A172 (cell line): ENCODE results near the gene KRTAP4-6. TPM values are rescaled to one million over a fixed set of nuclear protein-coding genes. Genes with fewer than 3 reads are reported as not detected.
A peak's percentile ranks its signal among the peaks of the same experiment; 100 is the strongest.
"Not testable (repeated sequence)": the region's sequence is repeated elsewhere in the genome, so short reads cannot be mapped to it uniquely, and the experiment has no call there.

ENCODE experiments used
- DNase-seq: peaks from one replicate; pipeline ENCODE4 v3.0.0-alpha.2; 2015; ENCODE audit warnings: low spot score
- total RNA-seq: library from RNA; depleted of rRNA; stranded (reverse); fragments of >200 nt; shearing (Covaris generic); gene quantifications from 2 replicates; pipeline ENCODE4 v1.2.3, GENCODE V29; 2014; rRNA removed

The KRTAP4-6 gene
- total RNA-seq = not detected in 2 replicates

DNA sequence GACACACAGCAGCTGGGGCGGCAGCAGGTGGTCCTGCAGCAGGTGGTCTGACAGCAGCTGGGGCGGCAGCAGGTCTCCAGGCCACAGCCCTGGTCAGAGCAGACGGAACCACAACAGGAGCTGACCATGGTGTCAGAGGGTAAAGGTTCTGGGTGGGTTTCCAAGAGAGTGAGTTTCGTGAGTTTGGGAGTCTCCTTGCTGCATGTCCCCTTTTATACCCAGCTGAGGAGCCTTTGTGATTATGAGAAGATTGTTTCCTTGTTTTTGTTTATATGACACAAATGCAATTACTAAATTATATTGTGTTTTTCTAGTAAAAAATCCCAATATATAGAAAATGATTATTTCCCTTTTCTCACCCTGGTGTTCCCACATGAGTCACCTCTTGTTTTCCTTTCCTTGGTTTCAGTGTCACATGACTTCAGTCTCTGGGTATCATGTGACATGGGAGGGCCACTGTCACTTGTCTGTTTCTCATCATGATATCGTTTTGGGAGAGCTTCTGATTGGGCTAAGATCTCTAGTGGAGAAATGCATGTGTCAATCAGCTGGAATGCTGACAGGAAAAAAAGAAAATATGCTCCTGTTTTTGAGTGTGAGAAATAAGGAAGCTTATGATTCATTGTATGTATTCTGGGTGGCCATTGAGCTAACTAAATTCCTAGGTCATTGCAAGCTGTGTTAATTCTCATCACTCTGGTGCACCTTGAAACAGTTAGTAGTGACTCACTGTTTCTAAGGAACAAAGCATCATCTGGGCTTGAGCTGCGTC lies at the start of gene KRTAP4-6:
TSS of gene KRTAP4-6 (minus strand) at position 185 of the 772 bp plus-strand sequence. CDS start at position 128, 57 bp downstream.
- DNase-seq = peak; percentile 53

- not testable (repeated sequence) for DNase-seq
Observed at GRCh38 chr17:41189837-41190318, 49.5 kb upstream of the KRTAP4-6 start, which contains the start of gene KRTAP9-1. Gene KRTAP9-1, plus strand, starts transcription at chr17:41189887. Its CDS starts 0 bp downstream, at chr17:41189887.

DNA sequence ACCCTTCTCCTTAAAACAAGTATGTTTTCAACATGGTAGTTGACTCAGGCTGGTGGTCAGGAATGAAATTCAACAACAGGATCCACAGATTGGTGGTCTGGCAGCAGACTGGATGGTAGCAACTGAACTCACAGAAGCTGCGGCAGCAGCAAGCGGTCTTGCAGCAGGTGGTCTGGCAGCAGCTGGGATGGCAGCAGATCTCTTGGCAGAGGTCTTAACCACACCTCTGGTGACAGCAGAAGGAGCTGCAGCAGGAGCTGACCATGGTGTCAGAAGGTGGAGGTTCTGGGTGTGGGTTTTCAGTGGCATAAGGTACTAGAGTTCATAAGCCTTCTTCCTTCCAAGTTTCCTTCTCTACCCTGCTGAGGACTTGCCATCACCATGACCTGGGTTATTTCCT lies 46.5 kb upstream of the KRTAP4-6 start:
- no peak for DNase-seq

- DNase-seq = no peak
Observed at GRCh38 chr17:41185001-41185400, 44.7 kb upstream of the KRTAP4-6 start.

GRCh38 chr17:41184480-41184961 lies 44.2 kb upstream of the KRTAP4-6 start, which contains the start of gene KRTAP4-1:
Gene KRTAP4-1, minus strand, starts transcription at chr17:41184911. Its CDS starts 57 bp downstream, at chr17:41184854.
- DNase-seq = no peak

DNA sequence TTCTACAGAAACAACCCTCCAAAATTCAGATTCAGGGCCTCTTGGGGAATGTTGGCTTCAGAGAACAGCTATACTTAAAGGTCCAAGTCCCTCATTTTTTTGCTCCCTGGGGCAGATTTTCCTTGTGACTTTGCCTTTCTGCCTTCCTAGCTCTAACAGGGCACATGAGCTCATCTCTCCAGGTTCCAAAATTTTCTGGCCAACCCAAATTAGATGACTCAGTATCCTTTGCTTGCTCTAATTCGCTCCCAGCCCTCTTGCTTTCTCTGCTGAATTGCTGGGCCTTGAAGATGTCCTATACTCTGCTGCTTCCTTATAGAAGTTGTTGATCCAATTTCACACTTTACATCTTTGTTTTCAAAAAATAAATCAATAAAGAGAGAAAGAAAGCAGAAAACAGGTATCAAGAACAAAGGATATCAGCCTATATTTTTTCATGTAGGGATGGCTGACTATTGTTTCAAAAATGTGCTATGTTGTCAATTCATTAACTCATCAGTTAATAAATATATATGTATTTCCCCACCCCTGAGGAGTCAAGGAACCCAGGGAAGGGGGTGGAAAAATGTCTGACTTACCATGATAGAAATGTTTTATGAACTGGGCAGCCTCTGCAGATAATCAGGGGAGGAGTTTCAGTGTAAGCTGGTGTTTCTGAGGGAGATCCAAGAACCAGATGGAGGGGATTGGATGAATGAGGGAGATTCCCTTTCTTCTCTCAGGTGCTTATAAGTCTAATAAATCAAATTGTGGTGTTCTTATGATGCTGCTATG lies 38.7 kb upstream of the KRTAP4-6 start:
- DNase-seq = no peak

DNA sequence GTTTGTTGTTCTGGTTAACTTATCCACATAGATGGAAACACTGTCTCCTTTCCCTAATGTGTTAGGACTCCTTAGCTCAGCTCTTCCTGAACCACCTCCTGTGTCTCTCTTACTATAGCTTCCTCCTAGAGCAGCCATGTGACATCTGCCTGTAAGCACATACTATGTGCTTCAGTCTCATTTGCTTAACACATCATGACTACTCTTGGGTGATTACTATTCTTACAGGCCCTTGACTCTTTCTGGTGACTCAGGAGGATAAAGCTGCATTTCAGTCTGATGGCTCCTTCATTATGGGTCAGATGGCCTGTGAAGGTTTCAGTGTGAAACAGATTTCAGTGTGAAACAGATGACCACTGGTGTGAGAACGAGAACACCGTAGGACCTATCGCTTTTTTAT lies 38.0 kb upstream of the KRTAP4-6 start:
- DNase-seq = peak; percentile 10

- no peak for DNase-seq
Observed at GRCh38 chr17:41177727-41178271, 37.5 kb upstream of the KRTAP4-6 start, which contains the start of gene KRTAP4-2. Gene KRTAP4-2, minus strand, starts transcription at chr17:41178221. Its CDS starts 57 bp downstream, at chr17:41178164.

- DNase-seq = no peak
Observed at GRCh38 chr17:41176744-41177387, 36.5 kb upstream of the KRTAP4-6 start.

DNA sequence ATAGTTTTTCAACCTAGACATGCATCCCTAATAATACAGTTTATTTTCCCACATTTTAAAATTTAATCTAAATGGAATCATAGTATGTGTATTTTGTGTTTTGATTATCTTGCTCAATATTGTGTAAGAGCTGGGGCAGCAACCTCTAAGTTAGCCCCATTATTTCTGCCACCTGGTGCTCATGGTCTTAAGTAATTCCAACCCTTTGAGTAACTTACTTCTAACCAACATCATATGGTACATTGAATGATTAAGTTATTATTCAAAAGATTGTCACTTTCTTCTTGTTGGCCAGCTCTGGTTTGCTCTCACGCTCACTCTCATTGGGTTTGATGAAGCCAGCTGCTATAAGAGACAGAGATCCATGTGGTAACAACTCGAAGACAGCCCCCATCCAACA lies 31.5 kb upstream of the KRTAP4-6 start:
- no peak for DNase-seq

DNA sequence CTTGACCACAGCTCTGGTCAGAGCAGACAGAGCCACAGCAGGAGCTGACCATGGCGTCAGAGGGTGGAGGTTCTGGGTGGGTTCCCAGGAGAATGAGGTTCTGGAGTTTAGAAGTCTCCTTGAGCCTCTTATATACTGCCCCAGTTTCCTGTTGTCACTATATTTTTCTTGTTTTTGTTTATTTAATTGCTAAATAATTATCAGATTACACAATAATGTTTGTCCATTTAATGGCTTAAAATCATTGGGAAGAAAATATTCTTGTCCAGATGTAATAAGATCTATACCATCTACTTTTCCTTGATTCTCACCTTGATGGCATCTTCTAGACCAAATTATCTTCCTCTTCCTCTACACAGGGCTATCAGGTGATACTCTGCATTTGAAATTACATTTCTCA lies 27.8 kb upstream of the KRTAP4-6 start, which contains the start of gene KRTAP4-3:
TSS of gene KRTAP4-3 (minus strand) at position 101 of the 400 bp plus-strand sequence. CDS start at position 52, 49 bp downstream.
- DNase-seq = no peak

GRCh38 chr17:41167561-41167960 lies 27.2 kb upstream of the KRTAP4-6 start:
- no peak for DNase-seq

DNA sequence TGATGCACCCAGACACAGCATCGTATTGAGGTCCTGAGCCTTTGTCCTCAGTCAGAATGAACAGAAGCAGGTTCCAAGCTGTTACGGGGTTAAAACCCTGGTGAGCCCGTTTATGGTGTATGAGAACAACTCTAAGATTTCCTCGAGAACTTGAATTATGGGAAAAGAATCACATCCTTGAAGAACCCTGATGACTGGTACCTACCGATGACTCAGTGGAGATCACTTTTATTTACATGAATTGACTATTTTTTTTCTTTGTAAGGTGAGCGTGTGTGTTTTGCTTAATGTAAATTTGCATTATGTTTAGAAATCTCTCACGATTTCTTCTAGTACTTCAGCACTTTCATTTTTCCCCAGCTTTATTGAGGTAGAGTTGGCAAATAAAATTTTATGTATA lies 23.5 kb upstream of the KRTAP4-6 start:
- DNase-seq = no peak

DNA sequence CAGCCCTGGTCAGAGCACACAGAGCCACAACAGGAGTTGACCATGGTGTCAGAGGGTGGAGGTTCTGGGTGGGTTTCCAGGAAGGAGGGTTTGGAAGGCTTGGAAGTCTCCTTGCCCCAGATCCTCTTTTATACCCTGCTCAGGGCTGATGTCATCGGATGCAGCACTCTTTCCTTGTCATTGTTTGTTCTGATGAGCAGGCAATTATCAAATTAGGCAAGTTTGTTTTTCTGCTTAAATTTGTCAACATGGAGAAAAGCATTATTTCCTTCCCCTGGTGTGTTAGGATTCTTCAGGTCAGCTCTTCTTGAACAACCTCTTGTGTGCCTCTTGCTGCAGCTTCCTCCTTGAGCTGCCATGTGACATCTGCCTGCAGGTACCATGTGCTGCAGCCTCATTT lies 20.3 kb upstream of the KRTAP4-6 start, which contains the start of gene KRTAP4-4:
TSS of gene KRTAP4-4 (minus strand) at position 101 of the 400 bp plus-strand sequence. CDS start at position 44, 57 bp downstream.
- DNase-seq = no peak

GRCh38 chr17:41160190-41160589 lies 19.8 kb upstream of the KRTAP4-6 start:
- DNase-seq = not testable (repeated sequence)

- no peak for DNase-seq
Observed at GRCh38 chr17:41153856-41154255, 13.5 kb upstream of the KRTAP4-6 start.

GRCh38 chr17:41151525-41151924 lies 11.2 kb upstream of the KRTAP4-6 start:
- no peak for DNase-seq

DNA sequence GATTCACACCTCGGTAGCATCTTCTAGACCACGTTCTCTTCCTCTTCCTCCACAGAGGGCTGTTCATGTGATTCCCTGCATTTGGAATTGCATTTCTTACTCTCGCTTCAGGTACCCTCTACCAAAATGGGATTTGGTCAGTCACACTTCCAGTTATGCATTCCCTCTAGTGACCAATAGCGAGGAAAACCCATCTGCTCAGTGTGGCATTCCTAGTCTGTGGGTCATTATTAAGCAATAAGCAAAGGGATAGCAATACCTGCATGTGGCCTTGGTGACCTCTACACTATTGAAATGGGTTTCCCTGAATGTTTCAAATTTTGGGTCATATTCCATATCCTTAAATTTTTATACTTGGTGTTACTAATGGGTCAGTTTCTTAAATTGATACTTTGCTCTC lies 9.7 kb upstream of the KRTAP4-6 start:
- DNase-seq = no peak

- no peak for DNase-seq
Observed at GRCh38 chr17:41149652-41149985, 9.3 kb upstream of the KRTAP4-6 start, which contains the start of gene KRTAP4-5. Gene KRTAP4-5, minus strand, starts transcription at chr17:41149825. Its CDS starts 58 bp downstream, at chr17:41149767.

GRCh38 chr17:41148971-41149651 lies 8.8 kb upstream of the KRTAP4-6 start:
- not testable (repeated sequence) for DNase-seq
